Right lobe of liver (tissue), 6 donors: Measurements from ENCODE around the gene CD302. TPM values are rescaled to one million over a fixed set of nuclear protein-coding genes. Genes with fewer than 3 reads are reported as not detected.

ENCODE experiments used
- ATAC-seq, 4 donors: fragments of 200-7000 bp; cut with Tn5 transposase; one replicate each; pipeline ENCODE4 v1.9.1; 2020; ENCODE audit warnings: mild to moderate bottlenecking in 4 of 4, moderate library complexity in 4 of 4
- DNase-seq, 3 donors: peaks; one replicate each; pipeline ENCODE4 v3.0.0-alpha.2; 2020
- H3K27ac ChIP-seq, 3 donors: fragments of 200-600 bp; one replicate each; pipeline ENCODE4 v1.8.0; 2022
- H3K27me3 ChIP-seq, 2 donors: fragments of 200-600 bp; one replicate each; pipeline ENCODE4 v1.8.0; 2022
- H3K36me3 ChIP-seq, 4 donors: fragments of 200-600 bp; sonication (generic) in 1 of 4; one replicate each; pipeline versions ENCODE4 v1.5.1 to v1.8.0; 2017 to 2022; ENCODE audit warnings: control low read depth in 1 of 4
- H3K4me1 ChIP-seq, 4 donors: fragments of 200-600 bp; sonication (generic) in 1 of 4; one replicate each; pipeline versions ENCODE4 v1.5.1 to v1.8.0; 2017 to 2022; ENCODE audit warnings: control low read depth in 1 of 4
- H3K4me3 ChIP-seq, 3 donors: fragments of 200-600 bp; one replicate each; pipeline ENCODE4 v1.8.0; 2022
- H3K9me3 ChIP-seq, 4 donors: fragments of 200-600 bp; sonication (generic) in 1 of 4; one replicate each; pipeline versions ENCODE4 v1.5.1 to v1.8.0; 2017 to 2022; ENCODE audit warnings: control low read depth in 1 of 4
- CTCF ChIP-seq, 4 donors: fragments of 200-600 bp in 3 of 4; fragments of 450-650 bp in 1 of 4; IDR thresholded peaks; one replicate each; pipeline versions ENCODE4 v1.5.1 to v1.8.0; 2016 to 2022; ENCODE audit warnings: antibody characterized with exemption in 4 of 4, mild to moderate bottlenecking in 2 of 4
- POLR2A ChIP-seq: fragments of 450-650 bp; IDR thresholded peaks from one replicate; pipeline ENCODE4 v1.6.1; 2017; ENCODE audit warnings: antibody characterized with exemption, mild to moderate bottlenecking
- WGBS: methylation state at CpG from one replicate; pipeline ENCODE4 v1.1.6; 2018; ENCODE audit warnings: low coverage, low lambda C conversion rate; ENCODE audit not compliant: insufficient coverage; ENCODE audit errors: missing lambda C conversion rate; 5-methylcytosine and 5-hydroxymethylcytosine counted together
- intact Hi-C, 2 donors: fragments of 100-400 bp; cut with DNase I; formaldehyde crosslinking; loops; one replicate each; pipeline versions ENCODE4 v1.11.2 to v1.14.1; 2022
- total RNA-seq, 6 experiments: library from RNA; depleted of rRNA in 2 of 6; stranded (reverse); fragments of >200 nt in 2 of 6; fragmentation: NEBNext Ultra II Directional in 3 of 6; extraction: Animal tissue kit (Norgen Biotek cat#: 25700) in 3 of 6; gene quantifications; one replicate each; pipeline versions ENCODE4 v1.1.0 to v1.2.4, GENCODE V29; 2016 to 2023
- donor health status: DM: no; HTN: yes; CAD: no.
- donor health status: DM: no; HTN: no; CAD: no.
- donor health status: DM: no; HTN: no; CAD: no.
- donor health status: DM: no; HTN: yes; CAD: no.
- donor health status: DM: no; HTN: yes; CAD: no.

CD302 gene
- total RNA-seq, 6 experiments from 2014 or later = 114 to 163 (median 130) TPM

DNA sequence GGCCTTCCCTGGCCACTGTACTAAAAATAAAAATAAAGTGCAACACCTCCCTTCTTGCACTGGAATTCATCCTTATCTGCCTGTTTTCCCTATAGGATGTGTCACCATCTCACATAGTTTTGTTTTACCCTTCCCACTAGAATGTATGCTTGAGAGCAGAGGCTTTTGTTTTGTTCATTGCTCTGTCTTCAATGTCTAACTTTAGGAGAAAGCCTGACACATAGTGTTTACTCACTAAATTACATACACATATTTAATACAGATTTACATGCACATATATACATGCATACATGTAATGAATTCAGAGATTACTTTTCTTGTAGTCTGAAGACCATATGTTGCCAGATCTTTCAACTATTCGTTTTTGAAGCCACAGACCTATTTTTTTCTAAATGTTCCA, 23.0 kb downstream of the CD302 start:
- DNase-seq (no peak), ATAC-seq (no peak)
- no peak overlapping the region for H3K4me3 ChIP-seq
- WGBS = 60% methylated on average over 1 of the region's 1 CpG
- TF ChIP-seq CTCF (IDR thresholded peaks at IDR 0.05) = no peak
- no peak for TF ChIP-seq POLR2A
- H3K9me3 ChIP-seq = no peaks in the 10 kb centered on the region
- peaks cover 0 to 35% (median 6%) of the 10 kb centered on the region in 4 donors for H3K36me3 ChIP-seq
- H3K27me3 ChIP-seq = no peaks in the 10 kb centered on the region
- no peaks in the 10 kb centered on the region for H3K4me1 ChIP-seq
- intact Hi-C loops = no loop called here
- no peak overlapping the region for H3K27ac ChIP-seq

DNA sequence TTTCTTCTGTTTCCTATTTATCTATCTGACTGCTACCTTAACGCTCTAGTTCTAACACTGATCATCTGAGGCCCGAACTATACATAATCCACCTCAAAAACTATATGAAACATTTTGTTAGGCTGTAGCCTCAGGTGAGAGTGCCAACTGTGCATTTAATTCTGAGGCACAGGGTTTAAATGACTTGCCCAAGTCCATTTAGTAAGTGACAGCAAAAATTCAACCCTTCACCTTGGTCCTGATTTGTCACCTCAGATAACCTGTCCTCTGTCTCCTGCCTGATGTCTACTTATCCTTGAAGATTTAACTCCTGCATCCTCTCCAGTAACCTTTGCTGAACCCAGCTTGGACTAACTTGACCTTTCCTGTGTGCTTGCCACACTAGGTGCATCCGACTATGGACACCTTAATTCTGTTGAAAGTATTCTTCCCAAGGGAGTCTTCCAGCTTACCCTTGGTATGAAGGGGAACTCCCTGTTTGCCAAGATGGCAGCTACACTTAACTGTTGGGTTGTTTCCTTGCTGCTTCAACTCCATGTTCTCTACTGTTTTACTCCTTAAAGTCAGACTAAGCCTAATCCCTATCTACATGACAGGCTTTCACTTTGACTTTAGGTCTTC, 23.5 kb downstream of the CD302 start:
- H3K27ac ChIP-seq = no peak overlapping the region
- intact Hi-C loops = no loop called here
- no peaks in the 10 kb centered on the region for H3K27me3 ChIP-seq
- TF ChIP-seq POLR2A (no peak), CTCF (IDR thresholded peaks at IDR 0.05) (no peak)
- DNase-seq = no peak
- peak in 2 of 4 donors; percentile 12 to 24 for ATAC-seq
- H3K9me3 ChIP-seq = no peaks in the 10 kb centered on the region
- 77% methylated on average over 3 of the region's 3 CpGs for WGBS
- H3K4me1 ChIP-seq = no peaks in the 10 kb centered on the region
- H3K36me3 ChIP-seq = peaks cover 0 to 30% (median 5%) of the 10 kb centered on the region in 4 donors
- no peak overlapping the region for H3K4me3 ChIP-seq

DNA sequence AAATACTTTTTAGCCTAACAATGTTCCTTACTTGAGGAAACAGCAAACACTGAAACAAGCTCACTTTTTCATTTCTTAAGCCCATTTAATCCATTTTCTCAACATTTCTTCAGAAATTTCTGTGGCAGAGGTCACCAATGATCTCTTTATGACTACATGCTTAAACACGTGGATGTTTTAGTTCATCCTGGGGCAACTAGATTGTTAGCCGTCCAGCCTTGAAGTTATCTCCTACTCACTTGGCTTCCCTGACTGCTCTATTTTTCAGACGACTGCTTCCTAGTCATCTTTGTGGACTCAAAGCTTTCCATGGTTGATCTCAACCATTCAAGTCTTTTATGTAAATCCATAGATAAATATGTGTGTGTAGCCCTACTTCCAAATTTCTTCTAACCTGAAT, 24.1 kb downstream of the CD302 start:
- Histone ChIP-seq H3K27ac (no peak overlapping the region), H3K4me1 (no peaks in the 10 kb centered on the region), H3K36me3 (peaks cover 0 to 28% (median 5%) of the 10 kb centered on the region in 4 donors), H3K4me3 (no peak overlapping the region), H3K9me3 (no peaks in the 10 kb centered on the region), H3K27me3 (no peaks in the 10 kb centered on the region)
- WGBS = 58% methylated on average over 3 of the region's 3 CpGs
- intact Hi-C loops = no loop called here
- TF ChIP-seq POLR2A (no peak), CTCF (IDR thresholded peaks at IDR 0.05) (no peak)
- DNase-seq = no peak
- ATAC-seq = no peak

DNA sequence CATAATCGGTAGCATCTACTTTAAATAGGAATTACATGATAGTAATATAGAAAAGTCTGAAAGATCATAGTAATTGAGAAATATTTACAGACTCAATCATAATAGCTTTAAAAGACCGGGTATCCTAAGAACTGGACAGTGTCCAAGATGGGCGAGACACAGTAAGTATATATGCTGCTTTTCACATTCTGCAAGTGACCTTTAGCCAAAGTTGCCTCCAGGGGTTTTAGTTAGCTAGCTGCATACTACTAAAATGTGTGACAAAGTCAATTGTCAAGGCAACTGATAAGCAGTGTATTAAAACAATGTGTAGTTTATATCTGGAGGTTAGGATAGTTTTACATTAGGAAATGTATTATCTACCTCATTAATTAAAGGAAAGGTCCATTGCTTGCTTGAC, 24.6 kb downstream of the CD302 start:
- WGBS = 65% methylated on average over 3 of the region's 3 CpGs
- Histone ChIP-seq H3K9me3 (no peaks in the 10 kb centered on the region), H3K27ac (no peak overlapping the region), H3K27me3 (no peaks in the 10 kb centered on the region), H3K4me3 (no peak overlapping the region), H3K4me1 (no peaks in the 10 kb centered on the region), H3K36me3 (peaks cover 0 to 24% (median 5%) of the 10 kb centered on the region in 4 donors)
- ATAC-seq (peak in 1 of 4 donors; percentile 8), DNase-seq (no peak)
- TF ChIP-seq CTCF (IDR thresholded peaks at IDR 0.05) (no peak), POLR2A (no peak)
- intact Hi-C loops = no loop called here
